Activated CD8-positive, alpha-beta memory T cell treated with anti-CD3 and anti-CD28 coated beads for 1 hour (primary cell): Measurements from ENCODE around the gene ACOT8.
A peak's percentile ranks its signal among the peaks of the same experiment; 100 is the strongest.

Source experiments
- DNase-seq, 2 donors: peaks; one replicate each; pipeline ENCODE4 v3.0.0-alpha.2; 2020; ENCODE audit warnings: low read depth in 1 of 2; ENCODE audit errors: extremely low read depth in 1 of 2

The ACOT8 gene

GRCh38 chr20:45859916-45860315 is 2.7 kb upstream of the ACOT8 start:
- no peak for DNase-seq

GRCh38 chr20:45857882-45858216 is 657 bp upstream of the ACOT8 start:
- no peak for DNase-seq

GRCh38 chr20:45853484-45853883 is 3.7 kb downstream of the ACOT8 start:
- no peak for DNase-seq

GRCh38 chr20:45852326-45852725 is 4.9 kb downstream of the ACOT8 start:
- DNase-seq = no peak

- no peak for DNase-seq
Observed at GRCh38 chr20:45851501-45851900, 5.7 kb downstream of the ACOT8 start.

- no peak for DNase-seq
Observed at GRCh38 chr20:45850926-45851325, 6.3 kb downstream of the ACOT8 start.

GRCh38 chr20:45850238-45850637 is 7.0 kb downstream of the ACOT8 start:
- no peak for DNase-seq

- no peak for DNase-seq
Observed at GRCh38 chr20:45848969-45849582, 8.1 kb downstream of the ACOT8 start.

GRCh38 chr20:45848421-45848820 is 8.8 kb downstream of the ACOT8 start:
- no peak for DNase-seq

GRCh38 chr20:45845452-45845851 is 11.7 kb downstream of the ACOT8 start:
- no peak for DNase-seq

- DNase-seq = no peak
Observed at GRCh38 chr20:45843506-45843905, 13.7 kb downstream of the ACOT8 start.

- DNase-seq = no peak
Observed at GRCh38 chr20:45842169-45842812, 14.9 kb downstream of the ACOT8 start.

GRCh38 chr20:45841407-45842129 is 15.6 kb downstream of the ACOT8 start:
- no peak for DNase-seq

GRCh38 chr20:45840700-45841198 is 16.4 kb downstream of the ACOT8 start:
- DNase-seq = no peak

- no peak for DNase-seq
Observed at GRCh38 chr20:45836841-45837240, 20.4 kb downstream of the ACOT8 start.

- DNase-seq = no peak
Observed at GRCh38 chr20:45835825-45836224, 21.4 kb downstream of the ACOT8 start.

GRCh38 chr20:45835329-45835765 is 21.8 kb downstream of the ACOT8 start:
- no peak for DNase-seq

GRCh38 chr20:45834797-45835161 is 22.4 kb downstream of the ACOT8 start:
- DNase-seq = no peak

- DNase-seq = peak in 1 of 2 donors; percentile 22
Observed at GRCh38 chr20:45833883-45834796, 23.1 kb downstream of the ACOT8 start.

- no peak for DNase-seq
Observed at GRCh38 chr20:45833030-45833882, 23.9 kb downstream of the ACOT8 start, which contains the start of gene SNX21. TSS of gene SNX21 (plus strand) at chr20:45833799. CDS start at chr20:45833920, 121 bp downstream.
